Vagina (tissue), 2 donors: ENCODE results near the gene HTR2B.

Experiments
- POLR2A ChIP-seq, 2 donors: fragments of 450-650 bp; IDR thresholded peaks; one replicate each; pipeline ENCODE4 v1.6.1; 2017; ENCODE audit warnings: antibody characterized with exemption in 2 of 2, mild to moderate bottlenecking in 2 of 2, moderate library complexity in 2 of 2
- TF ChIP-seq, protein P1 (sequence below), 3 experiments: fragments of 450-650 bp in 2 of 3; fragments of 200-600 bp in 1 of 3; sonication (generic) in 1 of 3; IDR thresholded peaks; one replicate each; pipeline ENCODE4 v1.5.1; 2017 to 2019; ENCODE audit warnings: antibody characterized with exemption in 3 of 3, mild to moderate bottlenecking in 2 of 3, moderate library complexity in 2 of 3

DNA sequence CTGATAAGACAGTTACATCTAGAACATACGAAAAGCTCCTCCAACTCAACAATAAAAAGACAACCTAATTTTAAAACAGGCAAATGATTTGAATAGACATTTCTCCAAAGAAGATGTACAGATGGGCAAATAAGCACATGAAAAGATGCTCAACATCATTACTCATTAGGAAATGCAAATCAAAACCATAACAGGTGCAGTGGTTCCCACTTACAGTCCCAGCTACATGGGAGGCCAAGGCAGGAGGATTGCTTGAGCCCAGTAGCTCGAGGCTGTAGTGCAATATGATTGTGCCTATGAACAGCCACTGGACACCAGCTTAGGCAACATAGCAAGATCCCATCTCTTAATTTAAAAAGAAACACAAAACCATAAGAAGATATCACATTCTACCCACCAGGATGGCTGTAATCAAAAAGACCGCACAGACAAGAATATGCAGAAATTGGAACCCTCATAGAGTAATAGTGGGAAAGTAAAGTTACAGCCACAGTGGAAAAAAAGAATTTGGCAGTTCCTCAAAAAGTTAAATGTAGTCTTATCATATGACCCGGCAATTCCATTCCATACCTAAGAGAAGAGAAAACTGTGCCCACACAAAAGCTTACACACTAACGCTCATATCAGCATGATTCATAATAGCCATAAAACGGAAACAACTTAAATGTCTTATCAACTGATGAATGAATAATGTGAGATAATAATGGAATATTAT is 43.1 kb upstream of the HTR2B start:
- TF ChIP-seq, protein P1, sequence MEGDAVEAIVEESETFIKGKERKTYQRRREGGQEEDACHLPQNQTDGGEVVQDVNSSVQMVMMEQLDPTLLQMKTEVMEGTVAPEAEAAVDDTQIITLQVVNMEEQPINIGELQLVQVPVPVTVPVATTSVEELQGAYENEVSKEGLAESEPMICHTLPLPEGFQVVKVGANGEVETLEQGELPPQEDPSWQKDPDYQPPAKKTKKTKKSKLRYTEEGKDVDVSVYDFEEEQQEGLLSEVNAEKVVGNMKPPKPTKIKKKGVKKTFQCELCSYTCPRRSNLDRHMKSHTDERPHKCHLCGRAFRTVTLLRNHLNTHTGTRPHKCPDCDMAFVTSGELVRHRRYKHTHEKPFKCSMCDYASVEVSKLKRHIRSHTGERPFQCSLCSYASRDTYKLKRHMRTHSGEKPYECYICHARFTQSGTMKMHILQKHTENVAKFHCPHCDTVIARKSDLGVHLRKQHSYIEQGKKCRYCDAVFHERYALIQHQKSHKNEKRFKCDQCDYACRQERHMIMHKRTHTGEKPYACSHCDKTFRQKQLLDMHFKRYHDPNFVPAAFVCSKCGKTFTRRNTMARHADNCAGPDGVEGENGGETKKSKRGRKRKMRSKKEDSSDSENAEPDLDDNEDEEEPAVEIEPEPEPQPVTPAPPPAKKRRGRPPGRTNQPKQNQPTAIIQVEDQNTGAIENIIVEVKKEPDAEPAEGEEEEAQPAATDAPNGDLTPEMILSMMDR (IDR thresholded peaks at IDR 0.05), result no peak
- no peak for TF ChIP-seq POLR2A (IDR thresholded peaks at IDR 0.05)
